Endothelial cell of umbilical vein (primary cell): ENCODE results near the gene DACT2.

Experiments used
- CTCF ChIP-seq, 2 donors: IDR thresholded peaks; 1 replicate in 1 of 2; 2 replicates in 1 of 2; pipeline ENCODE4 v1.5.1; 2011; ENCODE audit warnings: low read length in 2 of 2, mild to moderate bottlenecking in 2 of 2, moderate library complexity in 2 of 2, control low read depth in 1 of 2, inconsistent platforms in 1 of 2, low read depth in 1 of 2; ENCODE audit not compliant: insufficient read depth in 1 of 2; ENCODE audit errors: extremely low read depth in 1 of 2
- EZH2 ChIP-seq: IDR thresholded peaks from 2 replicates; pipeline ENCODE4 v1.6.1; 2012; ENCODE audit warnings: borderline replicate concordance, low read depth, mild to moderate bottlenecking, moderate library complexity, low read length, inconsistent platforms; ENCODE audit not compliant: severe bottlenecking
- MYC ChIP-seq: IDR thresholded peaks from one replicate; pipeline ENCODE4 v1.6.1; 2011; ENCODE audit warnings: mild to moderate bottlenecking, low read depth, low read length
- POLR2AphosphoS5 ChIP-seq: IDR thresholded peaks from 2 replicates; pipeline ENCODE4 v1.6.1; 2012; ENCODE audit warnings: low read depth, mild to moderate bottlenecking, control low read depth, low read length, moderate library complexity; ENCODE audit not compliant: insufficient read depth

- no peak for TF ChIP-seq MYC
- no peak for TF ChIP-seq POLR2AphosphoS5
- no peak for TF ChIP-seq CTCF (IDR thresholded peaks at IDR 0.05; ENCODE audit: extremely low read depth in 1 of 2, insufficient read depth in 1 of 2, low read depth in 1 of 2, low read length in 2 of 2)
- TF ChIP-seq EZH2: no peak
Measured at GRCh38 chr6:168336967-168337366, 17.4 kb upstream of the DACT2 start.
